ENCODE data around the gene STING1.

DNA sequence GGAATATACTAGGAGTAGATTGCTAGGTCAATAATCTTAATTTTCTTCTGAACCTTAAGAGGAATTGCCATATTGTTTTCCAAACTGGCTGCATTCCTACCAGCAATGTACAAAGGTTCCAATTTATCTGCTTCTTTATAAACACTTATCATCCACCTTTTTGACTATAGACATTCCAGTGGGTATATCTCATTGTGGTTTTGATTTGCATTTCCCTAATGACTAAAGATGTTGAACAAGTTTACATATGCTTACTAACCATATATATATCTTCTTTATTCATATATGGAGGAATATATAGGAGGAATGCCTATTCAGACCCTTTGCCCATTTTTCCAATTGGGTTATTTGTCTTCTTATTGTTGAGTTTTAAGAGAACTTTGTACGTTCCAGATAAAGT, 50.9 kb downstream of the STING1 start:
- TF ChIP-seq, protein P1, sequence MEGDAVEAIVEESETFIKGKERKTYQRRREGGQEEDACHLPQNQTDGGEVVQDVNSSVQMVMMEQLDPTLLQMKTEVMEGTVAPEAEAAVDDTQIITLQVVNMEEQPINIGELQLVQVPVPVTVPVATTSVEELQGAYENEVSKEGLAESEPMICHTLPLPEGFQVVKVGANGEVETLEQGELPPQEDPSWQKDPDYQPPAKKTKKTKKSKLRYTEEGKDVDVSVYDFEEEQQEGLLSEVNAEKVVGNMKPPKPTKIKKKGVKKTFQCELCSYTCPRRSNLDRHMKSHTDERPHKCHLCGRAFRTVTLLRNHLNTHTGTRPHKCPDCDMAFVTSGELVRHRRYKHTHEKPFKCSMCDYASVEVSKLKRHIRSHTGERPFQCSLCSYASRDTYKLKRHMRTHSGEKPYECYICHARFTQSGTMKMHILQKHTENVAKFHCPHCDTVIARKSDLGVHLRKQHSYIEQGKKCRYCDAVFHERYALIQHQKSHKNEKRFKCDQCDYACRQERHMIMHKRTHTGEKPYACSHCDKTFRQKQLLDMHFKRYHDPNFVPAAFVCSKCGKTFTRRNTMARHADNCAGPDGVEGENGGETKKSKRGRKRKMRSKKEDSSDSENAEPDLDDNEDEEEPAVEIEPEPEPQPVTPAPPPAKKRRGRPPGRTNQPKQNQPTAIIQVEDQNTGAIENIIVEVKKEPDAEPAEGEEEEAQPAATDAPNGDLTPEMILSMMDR (conservative IDR thresholded peaks at IDR 0.05; ENCODE audit: low read length): no peak
- no peak for TF ChIP-seq EZH2phosphoT487 (IDR thresholded peaks at IDR 0.05; ENCODE audit: borderline replicate concordance)
